NK-92 treated with Interleukin-12 subunit alpha and Interleukin-12 subunit beta, amount 100 ng/mL, for 24 hours (cell line): ENCODE results near the gene EEF1AKMT2.
"Not testable (repeated sequence)": the region's sequence is repeated elsewhere in the genome, so short reads cannot be mapped to it uniquely, and the experiment has no call there.

Experiments
- DNase-seq: peaks from one replicate; lab custom pipeline; 2025; lab: John Stamatoyannopoulos, UW

Gene EEF1AKMT2

GRCh38 chr10:124755581-124755980 is 36.1 kb downstream of the EEF1AKMT2 start:
- DNase-seq, result no peak

- DNase-seq, result no peak
These were observed 37.5 kb downstream of the EEF1AKMT2 start for GRCh38 chr10:124754227-124754626.

DNA sequence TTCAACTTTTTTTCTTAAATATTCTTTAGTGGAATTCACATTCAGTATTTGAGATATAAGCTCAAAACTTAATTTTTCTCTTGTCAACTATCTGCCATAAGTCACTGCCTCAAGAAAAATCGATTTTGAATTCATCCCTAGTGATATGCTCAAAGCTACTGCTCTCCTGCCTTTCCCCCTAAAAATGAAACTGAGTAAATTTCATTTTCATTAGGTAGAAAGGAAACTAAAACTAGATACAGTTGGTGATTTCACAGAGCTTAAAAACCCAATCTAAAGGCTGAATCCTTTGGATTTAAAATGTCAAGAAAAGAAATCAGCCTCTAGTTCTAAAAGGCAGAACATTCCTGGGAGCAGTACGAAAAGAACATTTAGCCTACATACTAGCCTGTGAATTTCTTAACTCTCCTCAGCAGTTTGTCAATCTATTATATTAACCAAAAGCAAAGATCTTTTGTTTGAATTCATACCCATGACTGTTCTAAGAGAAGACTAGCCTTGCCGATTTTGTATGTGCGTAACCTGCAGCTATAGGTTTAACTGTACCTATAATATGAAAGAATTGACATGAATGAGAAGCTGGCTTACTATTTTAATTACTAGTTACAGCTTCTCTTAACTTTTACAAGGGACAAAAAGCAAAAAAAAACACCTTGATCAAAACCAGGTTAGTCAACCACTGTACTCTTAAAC is 42.6 kb downstream of the EEF1AKMT2 start:
- no peak for DNase-seq

DNA sequence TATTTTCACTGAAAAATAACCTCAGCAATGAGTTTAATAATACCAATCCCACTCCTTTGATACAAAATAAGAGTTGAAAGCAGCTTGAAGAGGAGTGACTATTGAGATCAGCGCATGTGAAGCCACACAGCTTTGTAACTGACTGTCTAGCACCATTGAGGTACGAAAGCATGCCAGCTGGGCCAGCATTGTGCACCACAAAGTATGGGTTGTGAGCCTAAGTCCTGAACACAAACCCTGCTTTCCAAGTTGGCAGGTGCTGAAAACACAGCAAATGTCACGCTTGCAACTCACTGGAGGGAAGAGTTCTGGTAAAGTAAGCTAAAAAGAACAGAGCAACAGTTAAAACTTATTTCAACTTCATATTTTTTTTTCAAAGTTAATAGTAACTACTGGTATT is 43.5 kb downstream of the EEF1AKMT2 start:
- DNase-seq, result no peak

DNA sequence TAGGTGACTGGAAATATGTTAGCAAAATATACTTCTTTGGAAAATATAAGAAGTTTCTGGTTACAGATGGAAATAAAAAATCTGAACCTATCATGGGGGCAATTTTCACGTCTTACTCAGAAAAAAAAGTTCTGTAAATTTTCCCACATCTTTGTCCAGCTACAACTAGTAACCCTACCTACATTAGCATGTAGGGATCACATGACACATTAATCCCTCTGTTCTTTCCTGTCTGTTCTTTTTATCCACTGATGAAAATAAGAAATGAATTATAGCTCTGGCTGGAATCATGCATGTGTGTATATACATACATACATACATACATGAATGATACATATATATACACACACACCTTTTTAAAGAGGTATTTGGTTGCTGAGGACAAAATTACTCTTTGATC is 43.9 kb downstream of the EEF1AKMT2 start:
- DNase-seq, result no peak

GRCh38 chr10:124746992-124747391 is 44.7 kb downstream of the EEF1AKMT2 start:
- no peak for DNase-seq

DNA sequence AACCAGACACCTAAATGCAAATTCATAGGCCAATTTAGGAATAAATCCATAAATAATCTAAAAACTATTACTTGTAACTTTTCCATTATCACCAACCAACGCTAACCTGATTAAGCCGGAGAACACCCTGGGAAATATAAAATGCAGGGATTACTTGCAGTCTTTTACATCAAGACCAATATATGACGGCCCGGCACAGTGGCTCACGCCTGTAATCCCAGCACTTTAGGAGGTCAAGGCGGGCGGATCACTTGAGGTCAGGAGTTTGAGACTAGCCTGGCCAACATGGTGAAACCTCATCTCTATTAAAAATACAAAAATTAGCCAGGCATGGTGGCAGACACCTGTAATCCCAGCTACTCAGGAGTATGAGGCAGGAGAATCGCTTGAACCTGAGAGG is 45.2 kb downstream of the EEF1AKMT2 start:
- not testable (repeated sequence) for DNase-seq

DNA sequence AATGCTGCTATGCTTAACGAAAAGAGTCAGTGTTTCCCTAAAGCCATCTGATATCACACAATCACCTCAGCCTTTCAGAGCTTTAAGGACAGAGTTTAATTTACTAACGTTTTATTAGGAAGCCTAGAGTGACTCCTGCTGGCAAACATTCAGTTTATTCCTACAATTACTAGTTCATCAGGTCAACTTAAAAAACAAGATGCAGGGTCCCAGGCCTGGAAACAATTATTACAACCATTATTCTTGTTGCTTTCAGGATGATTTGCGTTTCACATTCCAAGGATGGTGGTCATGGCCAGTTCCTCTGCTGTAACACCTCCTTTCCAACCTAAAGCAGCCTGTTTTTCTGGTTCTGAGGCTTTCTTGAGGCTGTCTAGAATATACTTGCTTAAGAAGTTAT is 46.0 kb downstream of the EEF1AKMT2 start:
- no peak for DNase-seq

- no peak for DNase-seq
These were observed 46.4 kb downstream of the EEF1AKMT2 start for GRCh38 chr10:124745252-124745651.

GRCh38 chr10:124744102-124745050 is 47.3 kb downstream of the EEF1AKMT2 start, which contains the start of gene FAM53B:
Gene FAM53B, minus strand, starts transcription at chr10:124744378. Its CDS starts 37,665 bp downstream, at chr10:124706713.
- peak; percentile 64 for DNase-seq

- no peak for DNase-seq
These were observed 48.2 kb downstream of the EEF1AKMT2 start for GRCh38 chr10:124743191-124744101.

DNA sequence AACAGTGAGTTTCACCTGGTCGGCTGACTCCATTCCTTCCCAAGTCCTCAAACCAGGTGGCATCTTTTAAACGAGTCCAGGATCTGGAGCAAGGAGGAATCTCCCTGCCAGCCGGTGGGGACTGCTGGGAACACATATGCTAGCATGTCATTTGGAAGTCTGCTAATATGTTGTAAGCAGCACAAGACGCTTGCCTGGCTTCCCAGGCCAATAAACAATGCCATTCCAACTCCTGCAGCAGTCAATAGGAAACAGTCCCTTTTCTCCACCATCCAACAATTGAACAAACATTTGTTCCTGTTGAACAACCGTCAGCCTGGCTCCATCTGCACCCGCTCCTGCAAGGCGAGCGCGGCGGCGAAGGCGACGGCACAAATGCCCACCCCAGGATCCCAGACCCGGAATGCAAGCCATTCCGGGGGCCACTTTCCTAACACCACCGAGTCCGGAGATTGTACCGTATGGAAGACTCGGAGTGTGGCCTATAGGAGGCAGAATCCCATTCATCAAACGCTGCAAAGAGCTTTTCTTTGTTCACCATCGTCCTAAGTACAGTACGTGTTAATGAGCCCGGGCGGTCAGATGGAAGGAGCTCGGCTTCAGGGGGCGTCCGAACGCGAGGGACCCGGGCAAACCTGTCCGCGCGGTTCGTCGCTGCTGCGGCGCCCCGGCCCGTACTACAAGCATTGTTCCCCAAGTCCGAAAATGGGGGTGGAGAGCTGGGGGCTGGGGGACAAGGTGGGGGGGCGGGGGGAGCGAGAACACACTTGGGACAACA is 49.1 kb downstream of the EEF1AKMT2 start:
- DNase-seq, result no peak

- DNase-seq, result no peak
These were observed 49.7 kb downstream of the EEF1AKMT2 start for GRCh38 chr10:124741922-124742412.

GRCh38 chr10:124741281-124741921 is 50.3 kb downstream of the EEF1AKMT2 start:
- DNase-seq, result peak; percentile 38

DNA sequence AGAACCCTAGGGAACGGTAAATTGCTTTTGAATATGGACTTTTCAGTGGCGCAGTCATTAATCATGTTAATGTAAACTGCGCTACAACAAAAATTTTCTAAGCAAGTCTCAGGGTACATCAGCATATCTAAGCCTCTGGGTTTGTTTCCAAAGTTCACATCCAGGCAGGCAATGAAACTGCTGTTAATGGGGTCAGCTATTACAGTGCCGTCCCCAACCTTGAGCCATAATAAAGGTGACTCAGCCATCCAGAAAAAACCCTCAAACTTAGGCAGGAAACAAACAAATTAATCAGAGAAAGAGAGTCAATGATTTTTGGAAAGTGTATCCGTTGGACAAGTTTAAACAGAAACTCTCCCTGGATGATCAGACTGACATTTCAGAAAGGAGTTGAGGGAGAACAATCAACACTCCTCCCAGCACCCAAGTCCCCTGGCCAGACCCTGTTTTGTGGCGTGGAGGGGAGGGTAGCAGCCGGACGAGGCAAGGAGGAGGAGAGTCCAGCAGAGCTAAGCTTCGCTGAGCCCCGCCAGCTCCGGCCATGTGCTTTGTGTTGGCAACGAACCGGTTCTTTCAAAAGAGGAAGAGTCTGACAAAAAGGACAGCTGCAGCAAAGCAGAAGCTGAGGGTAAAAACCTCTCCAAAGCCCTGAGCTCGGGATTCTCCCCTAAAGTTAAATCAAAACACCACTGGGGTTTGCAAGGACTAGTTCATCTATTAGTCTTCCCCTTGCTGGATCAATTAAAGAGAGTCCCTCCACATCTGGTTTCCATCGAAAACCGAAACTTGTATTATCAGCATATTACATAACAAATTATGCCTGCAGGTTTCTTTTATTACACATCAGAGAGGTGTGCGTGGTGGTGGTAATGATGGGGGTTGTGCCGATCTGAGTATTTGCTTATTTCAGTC is 51.1 kb downstream of the EEF1AKMT2 start:
- DNase-seq, result no peak

GRCh38 chr10:124739986-124740368 is 51.7 kb downstream of the EEF1AKMT2 start:
- DNase-seq, result no peak

DNA sequence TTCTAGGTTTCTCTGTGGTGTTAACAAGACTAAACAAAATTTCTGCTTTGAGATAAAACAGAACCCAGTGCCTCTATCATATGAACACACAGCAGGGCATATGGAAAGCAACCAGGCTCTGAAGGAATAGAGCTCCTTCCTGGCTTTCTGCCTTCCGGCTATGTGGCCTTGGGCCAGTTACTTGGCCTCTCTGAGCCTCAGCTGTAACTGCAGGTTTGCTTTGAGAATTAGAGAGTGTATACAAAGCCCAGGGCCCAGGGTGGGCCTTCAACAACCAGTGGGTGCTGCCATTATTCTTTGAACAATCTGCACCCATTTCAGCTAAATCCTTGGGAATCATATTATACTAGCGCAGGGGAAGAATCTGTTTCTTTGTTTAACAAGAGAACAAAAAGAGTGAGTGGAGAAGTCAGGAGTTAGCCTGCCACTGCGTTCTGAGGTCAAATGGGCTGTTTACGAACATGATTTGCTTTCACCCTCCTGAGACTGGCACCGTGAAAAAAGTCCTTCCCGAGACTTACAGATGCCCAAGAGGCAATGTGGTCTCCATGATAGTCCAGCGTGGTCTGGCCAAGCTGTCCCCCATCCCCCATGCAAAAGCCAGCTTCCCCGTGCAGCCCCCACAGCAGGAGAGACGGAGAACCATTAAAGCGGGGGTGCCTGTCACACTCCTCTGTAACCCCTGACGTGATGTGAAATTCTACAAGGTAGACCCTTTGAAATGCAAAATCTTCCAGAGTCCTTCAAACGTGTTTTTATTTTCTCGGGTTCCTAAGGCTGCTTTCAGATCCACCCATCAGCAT is 52.4 kb downstream of the EEF1AKMT2 start:
- no peak for DNase-seq

DNA sequence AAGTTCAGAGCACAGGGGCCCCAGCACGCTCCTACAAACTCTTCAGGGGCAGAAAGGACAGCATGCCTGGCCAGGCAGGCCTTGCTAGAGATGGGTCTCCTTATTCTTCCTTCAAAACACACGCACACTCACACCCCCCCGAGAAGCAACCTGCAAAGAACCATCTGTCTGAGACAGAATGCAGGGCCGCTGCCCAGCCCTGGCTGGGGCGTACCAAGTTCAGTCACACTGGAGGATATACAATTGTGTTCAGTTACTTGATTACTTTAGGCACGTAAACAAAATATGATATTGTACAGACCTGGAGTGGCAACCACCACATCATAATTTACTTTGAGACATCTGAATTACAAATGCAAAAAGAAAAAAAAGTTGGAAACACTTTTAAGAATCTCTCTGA is 53.2 kb downstream of the EEF1AKMT2 start:
- no peak for DNase-seq

DNA sequence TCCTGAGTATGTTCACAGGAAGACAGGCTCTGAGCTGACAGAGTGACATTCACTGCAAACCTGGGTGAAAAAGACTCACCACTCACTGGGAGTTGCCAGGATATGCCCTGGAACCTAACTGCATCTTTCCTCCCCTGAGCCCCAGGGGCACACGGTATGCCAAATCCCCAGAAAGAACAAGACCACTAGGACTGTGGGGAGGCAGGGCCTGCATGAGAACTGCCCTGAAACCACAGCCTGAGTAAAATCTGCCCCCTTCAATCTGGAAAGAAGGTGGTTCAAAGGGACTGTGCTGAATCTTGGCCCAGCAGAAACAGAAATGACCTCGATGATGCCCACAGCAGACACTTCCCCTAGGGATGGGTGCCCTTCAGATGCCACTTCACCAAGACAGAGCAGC is 54.0 kb downstream of the EEF1AKMT2 start:
- DNase-seq, result no peak
